HCT116 (cell line): ENCODE results near the gene TPD52L1. TPM values are rescaled to one million over a fixed set of nuclear protein-coding genes. Genes with fewer than 3 reads are reported as not detected.

Experiments used
- ATAC-seq: fragments of 200-7000 bp; cut with Tn5 transposase; 2 replicates; pipeline ENCODE4 v1.9.1; 2020; ENCODE audit warnings: mild to moderate bottlenecking, moderate library complexity
- BruUV-seq: library from RNA; stranded (reverse); fragments of 400-500 nt; replicated peaks from 2 replicates; lab custom pipeline; 2021; lab: Mats Ljungman, UMichigan
- CTCF ChIA-PET: fragments of 300-600 bp; sonication (Branson Sonifier 250); formaldehyde crosslinking; loops from one replicate; lab custom pipeline; 2021; ENCODE audit warnings: antibody characterized with exemption; lab: Charles Lee
- POLR2A ChIA-PET: fragments of 300-600, 350-600 bp; sonication (Branson Sonifier 250); formaldehyde crosslinking; loops from one replicate; lab custom pipeline; 2021; ENCODE audit warnings: antibody characterized with exemption; lab: Charles Lee
- RAD21 ChIA-PET, 2 experiments: fragments of 300-600 bp; sonication (Branson Sonifier 250); formaldehyde crosslinking; loops; one replicate each; lab custom pipeline; 2023; ENCODE audit warnings: low total read pairs in 2 of 2; ENCODE audit not compliant: uncharacterized antibody in 2 of 2, unreplicated experiment in 2 of 2, low non-redundant PET in 1 of 2; lab: Charles Lee
- DNase-seq: peaks from one replicate; pipeline ENCODE4 v3.0.0-alpha.2; 2010; ENCODE audit warnings: low read depth, low spot score
- H2AFZ ChIP-seq: fragments of 200-600 bp; shearing (Covaris generic), sonication (generic); 2 replicates; pipeline ENCODE4 v1.6.1; 2017; ENCODE audit warnings: low read depth, mixed run types, mixed read lengths, antibody characterized with exemption, low read length; ENCODE audit not compliant: poor library complexity, severe bottlenecking
- H3K27ac ChIP-seq: 2 replicates; pipeline ENCODE4 v1.5.1; 2012; ENCODE audit warnings: low read depth, low read length
- H3K27me3 ChIP-seq: fragments of 200-600 bp; sonication (generic); 2 replicates; pipeline ENCODE4 v1.6.1; 2016; ENCODE audit warnings: mixed run types, low read length, mixed read lengths; ENCODE audit not compliant: insufficient read depth
- H3K36me3 ChIP-seq, 2 experiments: fragments of 200-500 bp in 1 of 2; fragments of 200-600 bp in 1 of 2; sonication (Bioruptor generic) in 1 of 2; sonication (generic) in 1 of 2; 2 replicates each; pipeline versions ENCODE4 v1.5.1 to v1.6.1; 2014 to 2016; ENCODE audit warnings: low read length in 2 of 2, inconsistent platforms in 1 of 2, mixed read lengths in 1 of 2, mixed run types in 1 of 2; ENCODE audit not compliant: insufficient read depth in 2 of 2, control insufficient read depth in 1 of 2
- H3K4me1 ChIP-seq, 2 experiments: fragments of 200-600 bp in 1 of 2; sonication (generic) in 1 of 2; 2 replicates each; pipeline versions ENCODE4 v1.5.1 to v1.6.1; 2012 to 2017; ENCODE audit warnings: low read length in 2 of 2, inconsistent platforms in 1 of 2, mild to moderate bottlenecking in 1 of 2, mixed read lengths in 1 of 2, mixed run types in 1 of 2, moderate library complexity in 1 of 2; ENCODE audit not compliant: insufficient read depth in 2 of 2, control insufficient read depth in 1 of 2
- H3K4me2 ChIP-seq: fragments of 200-600 bp; sonication (generic); 2 replicates; pipeline ENCODE4 v1.6.1; 2017; ENCODE audit warnings: mixed run types, low read length, mixed read lengths
- H3K4me3 ChIP-seq, 2 experiments: fragments of 200-600 bp in 1 of 2; sonication (generic) in 1 of 2; replicated peaks in 1 of 2; 2 replicates each; pipeline ENCODE4 v1.5.1; 2011 to 2016; ENCODE audit warnings: low read length in 2 of 2, control low read depth in 1 of 2, low read depth in 1 of 2, mild to moderate bottlenecking in 1 of 2, mixed read lengths in 1 of 2, mixed run types in 1 of 2
- H3K79me2 ChIP-seq: fragments of 200-600 bp; sonication (generic); 2 replicates; pipeline ENCODE4 v1.6.1; 2017; ENCODE audit warnings: mild to moderate bottlenecking, mixed run types, low read length, moderate library complexity, mixed read lengths; ENCODE audit not compliant: insufficient read depth
- H3K9ac ChIP-seq: fragments of 200-600 bp; sonication (generic); 2 replicates; pipeline ENCODE4 v1.6.1; 2016; ENCODE audit warnings: low read length, mixed read lengths
- H3K9me2 ChIP-seq: fragments of 200-600 bp; sonication (generic), shearing (Covaris generic); 2 replicates; pipeline ENCODE4 v1.6.1; 2017; ENCODE audit warnings: mixed run types, mild to moderate bottlenecking, moderate library complexity; ENCODE audit not compliant: insufficient read depth
- H3K9me3 ChIP-seq, 2 experiments: fragments of 200-500 bp in 1 of 2; fragments of 200-600 bp in 1 of 2; sonication (Bioruptor generic) in 1 of 2; sonication (generic) in 1 of 2; 2 replicates each; pipeline ENCODE4 v1.6.1; 2014 to 2017; ENCODE audit warnings: low read length in 2 of 2, mixed read lengths in 2 of 2, inconsistent platforms in 1 of 2, low read depth in 1 of 2, mild to moderate bottlenecking in 1 of 2, mixed run types in 1 of 2, moderate library complexity in 1 of 2; ENCODE audit not compliant: control insufficient read depth in 1 of 2, insufficient read depth in 1 of 2
- H4K20me1 ChIP-seq: fragments of 200-600 bp; sonication (generic), shearing (Covaris generic); 2 replicates; pipeline ENCODE4 v1.6.1; 2017; ENCODE audit warnings: mixed run types, mild to moderate bottlenecking, moderate library complexity; ENCODE audit not compliant: insufficient read depth
- CBX3 ChIP-seq: IDR thresholded peaks from 2 replicates; pipeline ENCODE4 v1.6.1; 2012; ENCODE audit warnings: low read depth
- CEBPB ChIP-seq: IDR thresholded peaks from 2 replicates; pipeline ENCODE4 v1.6.1; 2012; ENCODE audit warnings: low read depth
- ELF1 ChIP-seq: IDR thresholded peaks from 2 replicates; pipeline ENCODE4 v1.6.1; 2012; ENCODE audit warnings: low read depth, borderline replicate concordance
- EZH2 ChIP-seq: fragments of 200-600 bp; sonication (generic); IDR thresholded peaks from 2 replicates; pipeline ENCODE4 v1.6.1; 2017; ENCODE audit warnings: antibody characterized with exemption, mixed run types
- JUND ChIP-seq: IDR thresholded peaks from 2 replicates; pipeline ENCODE4 v1.6.1; 2012
- POLR2AphosphoS5 ChIP-seq: IDR thresholded peaks from 2 replicates; pipeline ENCODE4 v1.6.1; 2011; ENCODE audit warnings: mild to moderate bottlenecking, low read depth, low read length, moderate library complexity
- SIN3A ChIP-seq: IDR thresholded peaks from 2 replicates; pipeline ENCODE4 v1.6.1; 2012; ENCODE audit warnings: low read depth
- SP1 ChIP-seq: IDR thresholded peaks from 2 replicates; pipeline ENCODE4 v1.6.1; 2012; ENCODE audit warnings: low read depth
- TCF7L2 ChIP-seq: IDR thresholded peaks from 2 replicates; pipeline ENCODE4 v1.7.0; 2011; ENCODE audit warnings: borderline replicate concordance, inconsistent platforms; ENCODE audit not compliant: insufficient read depth, insufficient read length; ENCODE audit errors: extremely low read depth
- YY1 ChIP-seq: IDR thresholded peaks from 2 replicates; pipeline ENCODE4 v1.6.1; 2011; ENCODE audit warnings: low read length, low read depth, moderate library complexity, mild to moderate bottlenecking; ENCODE audit not compliant: insufficient replicate concordance; ENCODE audit errors: extremely low read depth
- intact Hi-C: fragments of 100-400 bp; cut with micrococcal nuclease; formaldehyde crosslinking; loops from 2 replicates; pipeline ENCODE4 v1.10.0; 2022
- total RNA-seq: library from RNA; stranded (reverse); gene quantifications from one replicate; pipeline ENCODE4 v1.2.1, GENCODE V29; 2021; ENCODE audit not compliant: unreplicated experiment
- TF ChIP-seq, protein P1 (sequence below), 3 experiments: fragments of 200-600 bp in 1 of 3; sonication (generic) in 1 of 3; IDR thresholded peaks in 2 of 3; conservative IDR thresholded peaks in 1 of 3; 2 replicates each; pipeline ENCODE4 v1.5.1; 2012 to 2017; ENCODE audit warnings: low read depth in 2 of 3, low read length in 2 of 3, antibody characterized with exemption in 1 of 3, borderline replicate concordance in 1 of 3, control low read depth in 1 of 3, mild to moderate bottlenecking in 1 of 3, mixed read lengths in 1 of 3, mixed run types in 1 of 3, moderate library complexity in 1 of 3; ENCODE audit not compliant: insufficient read depth in 1 of 3
- TF ChIP-seq, protein P2 (sequence below): IDR thresholded peaks from 2 replicates; pipeline ENCODE4 v1.6.1; 2012; ENCODE audit warnings: low read depth
- TF ChIP-seq, protein P3 (sequence below): IDR thresholded peaks from 2 replicates; pipeline ENCODE4 v1.6.1; 2011; ENCODE audit warnings: mild to moderate bottlenecking, low read length, moderate library complexity; ENCODE audit not compliant: insufficient replicate concordance; ENCODE audit errors: extremely low read depth

The TPD52L1 gene
- total RNA-seq, 1 experiment from 2014 or later, result 64.1 TPM

DNA sequence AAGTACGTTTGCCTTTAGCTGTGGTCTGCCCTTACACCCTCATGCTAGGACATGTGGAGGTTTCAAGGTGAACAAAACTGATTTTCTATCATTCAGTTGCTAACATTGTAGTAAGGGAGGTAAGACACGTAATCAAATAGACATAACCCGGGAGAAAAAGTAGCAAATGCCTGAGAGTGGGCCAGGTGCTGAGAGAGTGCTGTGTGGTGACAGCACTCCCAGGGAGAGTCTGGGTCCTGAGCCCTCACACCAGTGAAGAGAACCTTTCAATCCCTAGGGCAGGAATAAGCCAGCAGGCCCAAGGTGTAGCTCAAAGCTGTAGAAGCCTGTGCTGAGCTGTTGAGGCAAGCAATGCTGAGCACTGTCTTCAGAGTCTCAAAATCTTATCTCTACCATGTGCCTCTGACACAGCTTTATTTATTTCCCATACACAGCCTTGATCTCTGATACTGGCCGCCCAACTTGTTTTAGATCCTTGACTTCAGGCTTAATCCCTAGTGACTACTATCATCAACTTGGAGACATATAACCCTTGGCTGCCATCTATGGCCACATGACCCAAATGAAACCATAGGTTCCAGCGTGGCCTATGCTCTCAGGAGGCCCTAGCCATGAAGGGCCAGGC is 55.2 kb downstream of the TPD52L1 start:
- TF ChIP-seq CBX3 (no peak), ELF1 (no peak), POLR2AphosphoS5 (no peak), SIN3A (no peak), SP1 (no peak), EZH2 (no peak), YY1 (no peak), TCF7L2 (no peak), CEBPB (no peak), JUND (no peak)
- TF ChIP-seq, protein P1, sequence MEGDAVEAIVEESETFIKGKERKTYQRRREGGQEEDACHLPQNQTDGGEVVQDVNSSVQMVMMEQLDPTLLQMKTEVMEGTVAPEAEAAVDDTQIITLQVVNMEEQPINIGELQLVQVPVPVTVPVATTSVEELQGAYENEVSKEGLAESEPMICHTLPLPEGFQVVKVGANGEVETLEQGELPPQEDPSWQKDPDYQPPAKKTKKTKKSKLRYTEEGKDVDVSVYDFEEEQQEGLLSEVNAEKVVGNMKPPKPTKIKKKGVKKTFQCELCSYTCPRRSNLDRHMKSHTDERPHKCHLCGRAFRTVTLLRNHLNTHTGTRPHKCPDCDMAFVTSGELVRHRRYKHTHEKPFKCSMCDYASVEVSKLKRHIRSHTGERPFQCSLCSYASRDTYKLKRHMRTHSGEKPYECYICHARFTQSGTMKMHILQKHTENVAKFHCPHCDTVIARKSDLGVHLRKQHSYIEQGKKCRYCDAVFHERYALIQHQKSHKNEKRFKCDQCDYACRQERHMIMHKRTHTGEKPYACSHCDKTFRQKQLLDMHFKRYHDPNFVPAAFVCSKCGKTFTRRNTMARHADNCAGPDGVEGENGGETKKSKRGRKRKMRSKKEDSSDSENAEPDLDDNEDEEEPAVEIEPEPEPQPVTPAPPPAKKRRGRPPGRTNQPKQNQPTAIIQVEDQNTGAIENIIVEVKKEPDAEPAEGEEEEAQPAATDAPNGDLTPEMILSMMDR (IDR thresholded peaks at IDR 0.05 in 2 of 3, conservative IDR thresholded peaks at IDR 0.05 in 1 of 3; ENCODE audit: borderline replicate concordance in 1 of 3, insufficient read depth in 1 of 3, low read depth in 2 of 3, low read length in 2 of 3), result no peak
- TF ChIP-seq, protein P2, sequence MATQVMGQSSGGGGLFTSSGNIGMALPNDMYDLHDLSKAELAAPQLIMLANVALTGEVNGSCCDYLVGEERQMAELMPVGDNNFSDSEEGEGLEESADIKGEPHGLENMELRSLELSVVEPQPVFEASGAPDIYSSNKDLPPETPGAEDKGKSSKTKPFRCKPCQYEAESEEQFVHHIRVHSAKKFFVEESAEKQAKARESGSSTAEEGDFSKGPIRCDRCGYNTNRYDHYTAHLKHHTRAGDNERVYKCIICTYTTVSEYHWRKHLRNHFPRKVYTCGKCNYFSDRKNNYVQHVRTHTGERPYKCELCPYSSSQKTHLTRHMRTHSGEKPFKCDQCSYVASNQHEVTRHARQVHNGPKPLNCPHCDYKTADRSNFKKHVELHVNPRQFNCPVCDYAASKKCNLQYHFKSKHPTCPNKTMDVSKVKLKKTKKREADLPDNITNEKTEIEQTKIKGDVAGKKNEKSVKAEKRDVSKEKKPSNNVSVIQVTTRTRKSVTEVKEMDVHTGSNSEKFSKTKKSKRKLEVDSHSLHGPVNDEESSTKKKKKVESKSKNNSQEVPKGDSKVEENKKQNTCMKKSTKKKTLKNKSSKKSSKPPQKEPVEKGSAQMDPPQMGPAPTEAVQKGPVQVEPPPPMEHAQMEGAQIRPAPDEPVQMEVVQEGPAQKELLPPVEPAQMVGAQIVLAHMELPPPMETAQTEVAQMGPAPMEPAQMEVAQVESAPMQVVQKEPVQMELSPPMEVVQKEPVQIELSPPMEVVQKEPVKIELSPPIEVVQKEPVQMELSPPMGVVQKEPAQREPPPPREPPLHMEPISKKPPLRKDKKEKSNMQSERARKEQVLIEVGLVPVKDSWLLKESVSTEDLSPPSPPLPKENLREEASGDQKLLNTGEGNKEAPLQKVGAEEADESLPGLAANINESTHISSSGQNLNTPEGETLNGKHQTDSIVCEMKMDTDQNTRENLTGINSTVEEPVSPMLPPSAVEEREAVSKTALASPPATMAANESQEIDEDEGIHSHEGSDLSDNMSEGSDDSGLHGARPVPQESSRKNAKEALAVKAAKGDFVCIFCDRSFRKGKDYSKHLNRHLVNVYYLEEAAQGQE, result no peak
- TF ChIP-seq, protein P3, sequence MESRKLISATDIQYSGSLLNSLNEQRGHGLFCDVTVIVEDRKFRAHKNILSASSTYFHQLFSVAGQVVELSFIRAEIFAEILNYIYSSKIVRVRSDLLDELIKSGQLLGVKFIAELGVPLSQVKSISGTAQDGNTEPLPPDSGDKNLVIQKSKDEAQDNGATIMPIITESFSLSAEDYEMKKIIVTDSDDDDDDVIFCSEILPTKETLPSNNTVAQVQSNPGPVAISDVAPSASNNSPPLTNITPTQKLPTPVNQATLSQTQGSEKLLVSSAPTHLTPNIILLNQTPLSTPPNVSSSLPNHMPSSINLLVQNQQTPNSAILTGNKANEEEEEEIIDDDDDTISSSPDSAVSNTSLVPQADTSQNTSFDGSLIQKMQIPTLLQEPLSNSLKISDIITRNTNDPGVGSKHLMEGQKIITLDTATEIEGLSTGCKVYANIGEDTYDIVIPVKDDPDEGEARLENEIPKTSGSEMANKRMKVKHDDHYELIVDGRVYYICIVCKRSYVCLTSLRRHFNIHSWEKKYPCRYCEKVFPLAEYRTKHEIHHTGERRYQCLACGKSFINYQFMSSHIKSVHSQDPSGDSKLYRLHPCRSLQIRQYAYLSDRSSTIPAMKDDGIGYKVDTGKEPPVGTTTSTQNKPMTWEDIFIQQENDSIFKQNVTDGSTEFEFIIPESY, result no peak
- TF ChIP-seq, all 23 proteins: peak for 0
- Histone ChIP-seq H3K4me3 (no peak overlapping the region), H3K9me3 (no peaks in the 10 kb centered on the region), H3K4me2 (no peak overlapping the region), H2AFZ (no peak overlapping the region), H3K27ac (no peak overlapping the region), H4K20me1 (no peaks in the 10 kb centered on the region), H3K36me3 (no peaks in the 10 kb centered on the region), H3K9ac (no peak overlapping the region), H3K4me1 (peaks cover 1 to 4% of the 10 kb centered on the region in 2 experiments; a peak in 2 of 4 replicates), H3K79me2 (no peaks in the 10 kb centered on the region; the same call in 1 of the 2 replicates), H3K9me2 (no peaks in the 10 kb centered on the region), H3K27me3 (no peaks in the 10 kb centered on the region)
- no peak for ATAC-seq
- intact Hi-C loops, result no loop called here
- ChIA-PET POLR2A (no interaction called here), RAD21 (no interaction called here), CTCF (no interaction called here)
- DNase-seq, result no peak
- no TSS peak for BruUV-seq
